Measurements from ENCODE around the gene NMNAT2.
"Not testable (repeated sequence)": the region's sequence is repeated elsewhere in the genome, so short reads cannot be mapped to it uniquely, and the experiment has no call there.

Gene NMNAT2

GRCh38 chr1:183262628-183263200 is 155.5 kb downstream of the NMNAT2 start:
- no peak for DNase-seq (ENCODE audit: low read depth)

GRCh38 chr1:183259924-183260323 is 158.3 kb downstream of the NMNAT2 start:
- DNase-seq (ENCODE audit: low read depth), result no peak

GRCh38 chr1:183255073-183255472 is 163.1 kb downstream of the NMNAT2 start:
- DNase-seq (ENCODE audit: low read depth), result no peak

GRCh38 chr1:183251959-183252450 is 166.2 kb downstream of the NMNAT2 start:
- DNase-seq (ENCODE audit: low read depth), result no peak

- DNase-seq (ENCODE audit: low read depth), result no peak
Measured at GRCh38 chr1:183251101-183251958, 166.8 kb downstream of the NMNAT2 start.

GRCh38 chr1:183249941-183250452 is 168.2 kb downstream of the NMNAT2 start:
- DNase-seq (ENCODE audit: low read depth), result no peak

- DNase-seq (ENCODE audit: low read depth), result no peak
Measured at GRCh38 chr1:183248989-183249691, 169.0 kb downstream of the NMNAT2 start.

- DNase-seq (ENCODE audit: low read depth), result no peak
Measured at GRCh38 chr1:183247931-183248330, 170.2 kb downstream of the NMNAT2 start.

- no peak for DNase-seq (ENCODE audit: low read depth)
Measured at GRCh38 chr1:183247484-183247883, 170.7 kb downstream of the NMNAT2 start.

GRCh38 chr1:183247066-183247465 is 171.1 kb downstream of the NMNAT2 start:
- DNase-seq (ENCODE audit: low read depth), result no peak

GRCh38 chr1:183246436-183246835 is 171.7 kb downstream of the NMNAT2 start:
- no peak for DNase-seq (ENCODE audit: low read depth)

GRCh38 chr1:183245357-183245756 is 172.8 kb downstream of the NMNAT2 start:
- no peak for DNase-seq (ENCODE audit: low read depth)

- no peak for DNase-seq (ENCODE audit: low read depth)
Measured at GRCh38 chr1:183244466-183244865, 173.7 kb downstream of the NMNAT2 start.

- DNase-seq (ENCODE audit: low read depth), result no peak
Measured at GRCh38 chr1:183243161-183244050, 174.8 kb downstream of the NMNAT2 start.

GRCh38 chr1:183242556-183242955 is 175.6 kb downstream of the NMNAT2 start:
- DNase-seq (ENCODE audit: low read depth), result no peak

GRCh38 chr1:183241471-183241870 is 176.7 kb downstream of the NMNAT2 start:
- DNase-seq (ENCODE audit: low read depth), result no peak

- not testable (repeated sequence) for DNase-seq (ENCODE audit: low read depth)
Measured at GRCh38 chr1:183240853-183241252, 177.3 kb downstream of the NMNAT2 start.

GRCh38 chr1:183240526-183240825 is 177.7 kb downstream of the NMNAT2 start:
- no peak for DNase-seq (ENCODE audit: low read depth)

GRCh38 chr1:183239793-183240525 is 178.2 kb downstream of the NMNAT2 start:
- DNase-seq (ENCODE audit: low read depth), result no peak

GRCh38 chr1:183239220-183239742 is 178.9 kb downstream of the NMNAT2 start:
- DNase-seq (ENCODE audit: low read depth), result no peak

GRCh38 chr1:183238071-183238470 is 180.1 kb downstream of the NMNAT2 start:
- no peak for DNase-seq (ENCODE audit: low read depth)

All from activated T-cell treated with anti-CD3 and anti-CD28 coated beads for 48 hours (primary cell).